ENCODE measurements around the gene KCNN3.
"Not testable (repeated sequence)": the region's sequence is repeated elsewhere in the genome, so short reads cannot be mapped to it uniquely, and the experiment has no call there.

The KCNN3 gene

GRCh38 chr1:154694995-154695394, 175.1 kb downstream of the KCNN3 start:
- no peak for DNase-seq

DNA sequence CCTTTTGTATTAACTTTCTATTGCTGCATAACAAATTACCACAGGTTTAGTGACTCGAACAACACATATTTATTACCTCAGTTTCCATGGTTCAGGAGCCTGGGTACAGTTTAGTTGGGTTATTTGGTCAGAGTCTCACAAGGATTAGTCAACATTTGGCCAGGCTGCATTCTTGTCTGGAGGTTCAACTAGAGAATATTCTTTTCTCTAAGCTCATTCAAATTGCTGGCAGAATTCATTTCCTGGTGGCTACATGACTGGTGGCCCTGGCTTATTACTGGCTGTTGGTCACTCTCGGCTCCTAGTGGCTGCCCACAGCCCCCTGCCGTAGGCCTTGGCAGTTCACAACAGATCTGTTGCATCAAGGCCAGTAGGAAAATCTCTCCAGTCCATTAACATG, 181.0 kb downstream of the KCNN3 start:
- DNase-seq: no peak

DNA sequence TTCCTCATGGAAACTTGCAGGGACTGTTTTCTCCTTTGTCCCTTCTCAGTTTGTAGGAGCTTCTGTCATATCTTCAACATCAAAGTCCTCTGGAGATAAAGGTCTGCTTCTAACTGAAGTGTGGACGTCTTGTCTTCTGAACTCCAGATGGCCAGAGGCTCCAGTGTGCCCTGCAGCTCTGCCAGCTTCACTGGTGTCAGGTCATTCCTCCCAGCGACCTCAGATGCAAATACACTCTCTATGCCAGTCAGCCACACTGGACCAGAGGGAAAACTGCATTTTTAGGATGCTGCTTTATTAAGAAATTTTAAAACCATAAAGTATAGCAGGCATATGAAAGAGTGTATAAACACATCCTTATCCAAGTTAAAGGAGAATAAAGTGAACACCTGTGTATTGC, 183.6 kb downstream of the KCNN3 start:
- DNase-seq: no peak

- DNase-seq: no peak
Measured at GRCh38 chr1:154683820-154684219, 186.3 kb downstream of the KCNN3 start.

DNA sequence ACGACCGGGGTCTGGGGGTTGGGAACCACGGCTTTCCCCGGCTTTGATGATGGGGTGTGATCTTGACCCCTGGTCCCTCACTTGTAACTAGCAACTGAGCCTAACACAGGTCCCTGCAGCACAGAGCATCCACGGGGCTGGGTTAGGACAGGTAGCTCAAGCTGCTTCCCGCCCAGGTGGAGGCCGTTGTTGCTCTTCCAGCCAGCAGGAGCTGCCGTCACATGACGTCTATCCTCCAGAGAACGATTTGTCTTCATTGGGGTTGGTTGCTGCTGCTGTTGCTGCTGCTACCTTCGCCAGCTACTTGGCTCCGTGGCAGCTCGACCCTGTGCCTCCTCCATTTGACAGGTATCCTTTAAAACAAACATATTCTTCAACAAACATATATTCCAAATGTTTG, 187.8 kb downstream of the KCNN3 start:
- no peak for DNase-seq

DNA sequence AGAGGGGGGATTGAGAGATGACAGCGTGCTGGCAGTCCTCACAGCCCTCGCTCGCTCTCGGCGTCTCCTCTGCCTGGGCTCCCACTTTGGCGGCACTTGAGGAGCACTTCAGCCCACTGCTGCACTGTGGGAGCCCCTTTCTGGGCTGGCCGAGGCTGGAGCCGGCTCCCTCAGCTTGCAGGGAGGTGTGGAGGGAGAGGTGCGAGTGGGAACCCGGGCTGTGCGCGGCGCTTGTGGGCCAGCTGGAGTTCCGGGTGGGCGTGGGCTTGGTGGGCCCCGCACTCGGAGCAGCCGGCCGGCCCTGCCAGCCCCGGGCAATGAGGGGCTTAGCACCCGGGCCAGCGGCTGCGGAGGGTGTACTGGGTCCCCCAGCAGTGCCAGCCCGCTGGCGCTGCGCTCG, 192.2 kb downstream of the KCNN3 start:
- not testable (repeated sequence) for DNase-seq

GRCh38 chr1:154676847-154677246, 193.2 kb downstream of the KCNN3 start:
- DNase-seq: not testable (repeated sequence)

GRCh38 chr1:154674456-154674855, 195.6 kb downstream of the KCNN3 start:
- not testable (repeated sequence) for DNase-seq

DNA sequence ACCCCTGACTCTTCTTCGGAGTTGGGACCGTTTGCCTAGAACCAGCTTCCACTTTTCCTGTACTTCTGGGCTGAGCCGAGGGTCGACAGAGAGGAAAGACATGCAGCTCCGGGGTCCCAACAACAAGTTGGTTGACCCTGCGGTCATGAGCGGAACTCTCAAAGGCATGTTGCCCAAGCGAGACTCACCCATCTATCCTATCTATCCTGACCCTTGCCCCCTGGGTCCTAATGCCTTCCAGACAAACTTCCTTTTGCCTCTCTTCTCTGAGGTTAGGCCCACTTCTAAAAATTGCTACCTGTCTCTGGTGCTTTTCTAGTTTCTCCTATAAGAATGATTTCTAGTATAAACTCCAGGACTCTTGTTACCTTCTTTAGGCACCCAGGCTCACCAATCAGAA, 197.8 kb downstream of the KCNN3 start:
- DNase-seq: not testable (repeated sequence)

GRCh38 chr1:154671412-154671811, 198.7 kb downstream of the KCNN3 start:
- DNase-seq: not testable (repeated sequence)

- DNase-seq: not testable (repeated sequence)
Measured at GRCh38 chr1:154670310-154671270, 199.5 kb downstream of the KCNN3 start.

DNA sequence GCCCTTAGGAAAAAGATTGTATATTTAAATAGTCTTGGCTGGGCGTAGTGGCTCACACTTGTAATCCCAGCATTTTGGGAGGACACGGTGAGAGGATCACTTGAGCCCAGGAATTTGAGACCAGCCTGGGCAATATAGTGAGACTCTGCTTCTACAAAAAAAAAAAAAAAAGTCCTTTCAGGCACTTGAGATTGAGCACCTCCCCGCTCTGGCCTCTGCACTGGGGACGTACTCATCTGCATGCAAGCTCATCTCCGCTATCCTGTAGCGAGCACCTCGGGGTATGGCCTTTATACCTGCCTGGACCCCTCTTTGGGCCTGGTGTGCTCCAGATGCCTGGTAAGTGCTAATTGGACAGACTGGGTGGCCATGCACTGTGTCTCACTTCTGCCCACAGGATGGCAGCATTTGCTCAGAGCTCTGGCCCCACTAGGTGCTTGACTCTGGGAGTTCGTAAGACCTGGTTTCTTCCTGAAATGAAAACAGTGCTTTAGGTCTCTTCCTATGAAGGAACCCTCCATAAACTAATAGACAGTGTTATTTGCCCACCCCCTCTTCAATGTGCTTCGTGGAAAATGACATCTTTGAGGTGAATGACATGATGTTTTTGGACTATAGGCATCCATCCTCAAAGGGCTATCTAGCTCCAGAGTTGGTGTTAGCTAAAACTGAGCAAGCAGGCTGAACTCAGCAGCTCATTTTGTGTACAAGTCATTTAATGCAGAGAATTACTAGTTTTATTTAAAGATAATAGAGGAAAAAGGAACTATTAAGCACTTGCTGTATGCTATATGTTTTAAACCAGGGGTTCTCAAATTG, 200.4 kb downstream of the KCNN3 start:
- DNase-seq: peak; percentile 68

- no peak for DNase-seq
Measured at GRCh38 chr1:154666051-154666790, 203.9 kb downstream of the KCNN3 start.

- DNase-seq: no peak
Measured at GRCh38 chr1:154664331-154665002, 205.6 kb downstream of the KCNN3 start.

- DNase-seq: no peak
Measured at GRCh38 chr1:154663471-154664060, 206.5 kb downstream of the KCNN3 start.

DNA sequence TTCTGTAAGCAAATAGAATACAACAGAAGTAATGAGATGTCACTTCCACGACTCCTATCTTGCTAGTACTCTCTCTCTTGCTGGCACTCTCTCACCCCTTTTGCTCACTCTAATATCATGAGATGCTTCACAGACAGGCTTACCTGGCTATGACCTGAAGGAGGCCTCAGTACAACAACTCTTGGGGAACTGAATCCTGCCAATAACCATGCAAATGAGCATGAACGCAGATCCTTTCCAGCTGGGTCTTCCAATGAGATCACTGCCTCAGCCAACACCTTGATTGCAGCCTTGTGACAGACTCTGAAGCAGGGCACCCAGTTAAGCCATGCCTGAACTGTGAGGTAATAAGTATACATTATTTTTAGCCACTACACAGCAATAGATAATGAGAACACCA, 209.0 kb downstream of the KCNN3 start:
- DNase-seq: no peak

DNA sequence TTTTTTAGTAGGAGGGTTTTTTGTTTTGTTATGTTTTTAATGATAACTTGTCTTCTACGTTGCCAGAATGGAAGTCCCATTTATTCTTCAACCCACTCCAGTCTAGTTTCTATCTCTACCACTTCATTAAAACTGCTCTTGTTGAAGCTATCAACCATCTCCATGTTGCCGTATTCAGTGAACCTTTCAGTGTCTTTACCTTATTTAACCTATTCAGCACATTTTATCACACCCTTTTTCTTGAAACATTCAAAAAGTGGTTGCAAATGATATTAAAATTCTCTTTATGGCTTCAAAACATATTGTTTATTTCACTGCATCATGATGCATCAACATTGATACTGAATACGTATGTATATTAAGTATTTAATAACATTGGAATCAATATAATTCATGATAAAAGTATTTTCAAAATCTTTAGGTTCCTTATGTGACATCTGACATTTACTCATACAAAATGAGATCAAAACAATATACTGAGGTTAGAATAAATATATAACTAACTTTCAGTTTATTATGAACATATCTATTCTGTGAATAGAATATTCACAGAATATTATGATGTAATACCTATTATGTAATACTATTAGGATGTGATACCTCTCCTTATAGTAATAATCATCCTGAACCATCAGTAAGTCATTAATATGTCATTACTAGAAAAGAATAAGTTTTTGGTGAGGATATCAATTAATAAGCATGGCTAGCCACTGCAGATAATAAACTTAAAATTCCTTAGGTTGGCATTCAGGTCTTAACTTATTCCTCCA, 210.1 kb downstream of the KCNN3 start:
- DNase-seq: no peak

DNA sequence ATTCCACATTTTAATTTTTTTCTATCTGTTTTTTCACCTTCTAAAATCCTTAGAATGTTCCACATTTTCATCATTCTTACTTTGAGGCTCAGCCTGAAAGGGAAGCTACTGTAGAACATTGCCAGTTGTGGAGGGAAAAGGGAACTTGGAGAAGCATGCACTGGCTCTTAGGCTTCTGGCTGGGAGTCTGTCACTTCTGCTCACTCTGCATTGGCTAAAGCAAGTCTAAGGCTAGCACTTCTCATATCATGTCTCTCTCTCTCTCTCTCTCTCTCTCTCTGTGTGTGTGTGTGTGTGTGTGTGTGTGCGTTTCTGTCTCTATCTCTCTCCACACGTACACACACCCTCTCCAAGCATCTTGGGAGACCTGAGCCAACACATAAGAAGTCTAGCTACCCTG, 212.5 kb downstream of the KCNN3 start:
- peak; percentile 85 for DNase-seq

GRCh38 chr1:154652893-154653292, 217.2 kb downstream of the KCNN3 start:
- no peak for DNase-seq
